Prostate gland (tissue), 2 donors: Measurements from ENCODE around the gene PKP4. TPM values are rescaled to one million over a fixed set of nuclear protein-coding genes. Genes with fewer than 3 reads are reported as not detected.

Experiments
- DNase-seq: peaks from one replicate; pipeline ENCODE4 v3.0.0-alpha.2; 2019; ENCODE audit warnings: low spot score
- H3K27ac ChIP-seq, 2 donors: fragments of 200-600 bp; sonication (generic); 2 replicates each; pipeline ENCODE4 v1.5.1; 2017 to 2019
- H3K27me3 ChIP-seq: fragments of 200-600 bp; sonication (generic); replicated peaks from 2 replicates; pipeline ENCODE4 v1.5.1; 2019; ENCODE audit not compliant: insufficient read depth
- H3K36me3 ChIP-seq, 2 donors: fragments of 200-600 bp; sonication (generic); 1 replicate in 1 of 2; 2 replicates in 1 of 2; pipeline versions ENCODE4 v1.5.1 to v1.8.1; 2017 to 2019
- H3K4me1 ChIP-seq: fragments of 200-600 bp; sonication (generic); replicated peaks from 2 replicates; pipeline ENCODE4 v1.5.1; 2019
- H3K4me3 ChIP-seq, 2 donors: fragments of 200-600 bp; sonication (generic); 2 replicates each; pipeline ENCODE4 v1.5.1; 2017 to 2019
- H3K9me3 ChIP-seq: fragments of 200-600 bp; sonication (generic); 2 replicates; pipeline ENCODE4 v1.5.1; 2017
- POLR2A ChIP-seq: fragments of 450-650 bp; IDR thresholded peaks from one replicate; pipeline ENCODE4 v1.6.1; 2016; ENCODE audit warnings: antibody characterized with exemption, mild to moderate bottlenecking
- POLR2AphosphoS5 ChIP-seq: sonication (generic); formaldehyde crosslinking; IDR thresholded peaks from one replicate; pipeline ENCODE4 v1.6.1; 2017; ENCODE audit warnings: antibody characterized with exemption
- WGBS: methylation state at CpG from one replicate; pipeline ENCODE4 v1.1.5; 2018; 5-methylcytosine and 5-hydroxymethylcytosine counted together
- intact Hi-C: fragments of 100-400 bp; cut with DNase I; formaldehyde crosslinking; loops from one replicate; pipeline ENCODE4 v1.14.2; 2022
- total RNA-seq, 2 donors: library from RNA; depleted of rRNA; stranded (reverse); fragments of >200 nt; gene quantifications; one replicate each; pipeline ENCODE4 v1.1.0, GENCODE V29; 2016
- TF ChIP-seq, protein P1 (sequence below), 4 experiments: fragments of 200-600 bp in 2 of 4; fragments of 450-650 bp in 2 of 4; sonication (generic) in 2 of 4; IDR thresholded peaks; 1 replicate in 3 of 4; 2 replicates in 1 of 4; pipeline ENCODE4 v1.5.1; 2016 to 2019; ENCODE audit warnings: antibody characterized with exemption in 4 of 4, mild to moderate bottlenecking in 2 of 4, moderate library complexity in 2 of 4

The PKP4 gene
- total RNA-seq, 2 donors from 2014 or later = 49.0 to 57.9 TPM

DNA sequence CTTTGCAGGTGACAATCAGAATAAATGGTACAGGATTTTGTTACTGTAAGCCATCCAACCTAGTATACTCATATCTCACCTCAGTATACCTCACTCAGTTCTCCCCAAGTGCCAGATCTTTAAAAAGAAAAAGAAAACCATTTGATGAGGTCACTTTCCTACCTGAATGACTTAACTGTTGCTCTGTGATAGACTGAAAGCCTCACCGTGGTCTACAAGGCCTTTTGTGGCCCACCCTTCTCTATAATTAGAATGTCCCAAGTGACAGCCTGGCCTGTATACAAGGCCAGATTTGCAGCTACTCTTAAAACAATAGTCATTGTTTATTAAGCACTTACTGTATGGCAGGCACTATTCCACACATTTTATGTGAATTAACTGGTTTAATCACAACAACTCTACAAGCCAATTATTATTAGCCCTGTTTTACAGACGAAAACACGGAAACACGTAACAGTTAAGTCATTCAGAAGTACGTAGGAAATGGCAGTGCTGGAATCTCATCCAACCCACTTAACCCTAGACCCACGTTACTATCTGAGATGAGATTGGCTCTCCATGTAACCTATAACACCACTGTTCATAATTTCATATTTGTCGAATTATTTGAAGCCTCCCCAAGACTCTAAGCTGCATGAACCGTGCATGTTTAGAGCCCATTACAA lies 28.3 kb downstream of the PKP4 start:
- Histone ChIP-seq H3K27ac (no peak overlapping the region), H3K27me3 (no peaks in the 10 kb centered on the region), H3K9me3 (no peaks in the 10 kb centered on the region), H3K36me3 (no peaks in the 10 kb centered on the region), H3K4me3 (no peak overlapping the region), H3K4me1 (no peaks in the 10 kb centered on the region)
- intact Hi-C loops = no loop called here
- TF ChIP-seq, protein P1, sequence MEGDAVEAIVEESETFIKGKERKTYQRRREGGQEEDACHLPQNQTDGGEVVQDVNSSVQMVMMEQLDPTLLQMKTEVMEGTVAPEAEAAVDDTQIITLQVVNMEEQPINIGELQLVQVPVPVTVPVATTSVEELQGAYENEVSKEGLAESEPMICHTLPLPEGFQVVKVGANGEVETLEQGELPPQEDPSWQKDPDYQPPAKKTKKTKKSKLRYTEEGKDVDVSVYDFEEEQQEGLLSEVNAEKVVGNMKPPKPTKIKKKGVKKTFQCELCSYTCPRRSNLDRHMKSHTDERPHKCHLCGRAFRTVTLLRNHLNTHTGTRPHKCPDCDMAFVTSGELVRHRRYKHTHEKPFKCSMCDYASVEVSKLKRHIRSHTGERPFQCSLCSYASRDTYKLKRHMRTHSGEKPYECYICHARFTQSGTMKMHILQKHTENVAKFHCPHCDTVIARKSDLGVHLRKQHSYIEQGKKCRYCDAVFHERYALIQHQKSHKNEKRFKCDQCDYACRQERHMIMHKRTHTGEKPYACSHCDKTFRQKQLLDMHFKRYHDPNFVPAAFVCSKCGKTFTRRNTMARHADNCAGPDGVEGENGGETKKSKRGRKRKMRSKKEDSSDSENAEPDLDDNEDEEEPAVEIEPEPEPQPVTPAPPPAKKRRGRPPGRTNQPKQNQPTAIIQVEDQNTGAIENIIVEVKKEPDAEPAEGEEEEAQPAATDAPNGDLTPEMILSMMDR (IDR thresholded peaks at IDR 0.05) = no peak
- no peak for TF ChIP-seq POLR2A
- no peak for TF ChIP-seq POLR2AphosphoS5
- WGBS = 87% methylated on average over 8 of the region's 8 CpGs
- DNase-seq = no peak

DNA sequence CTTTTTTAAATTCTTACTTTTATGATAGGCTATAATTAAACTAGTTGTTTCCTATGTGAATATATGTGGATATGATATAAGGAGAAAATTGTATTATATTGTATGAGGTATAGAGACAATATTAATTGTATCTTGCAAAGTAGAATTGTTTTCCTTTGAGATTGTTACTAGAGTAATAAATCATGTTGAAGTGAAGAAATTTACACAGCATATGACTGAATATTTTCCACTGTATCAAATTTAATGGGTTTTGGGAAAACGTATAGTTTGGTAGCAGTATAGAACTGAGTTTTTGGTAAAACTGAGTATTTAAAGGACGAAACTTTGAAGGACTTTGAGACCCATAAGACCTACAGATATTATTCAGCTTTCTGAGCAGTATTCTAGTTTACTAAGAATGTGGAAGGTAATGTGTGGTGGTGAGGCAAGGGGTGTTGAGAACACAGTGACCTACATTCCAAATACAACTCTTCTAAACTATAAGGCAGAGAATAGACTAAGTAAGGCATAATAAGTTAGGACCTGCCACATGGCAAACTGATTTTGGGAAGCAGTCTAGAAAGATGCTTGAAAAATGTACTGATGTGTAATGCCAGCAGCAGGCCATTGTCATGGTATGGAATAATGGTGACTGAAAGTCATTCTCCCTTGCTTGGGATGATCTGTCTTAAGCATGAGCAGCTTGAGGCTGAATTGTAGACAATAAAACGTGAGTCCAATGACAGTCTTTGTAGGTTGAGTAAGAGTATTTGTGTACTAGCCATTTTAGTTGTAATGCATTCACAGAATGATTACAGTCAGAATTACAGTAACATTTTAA lies 29.6 kb downstream of the PKP4 start:
- H3K27me3 ChIP-seq = no peaks in the 10 kb centered on the region
- no peak overlapping the region for H3K27ac ChIP-seq
- H3K4me3 ChIP-seq = no peak overlapping the region
- 78% methylated on average over 3 of the region's 3 CpGs for WGBS
- H3K36me3 ChIP-seq = no peaks in the 10 kb centered on the region
- no peak for DNase-seq
- H3K4me1 ChIP-seq = no peaks in the 10 kb centered on the region
- intact Hi-C loops = no loop called here
- no peaks in the 10 kb centered on the region for H3K9me3 ChIP-seq
- TF ChIP-seq POLR2AphosphoS5 = no peak
- no peak for TF ChIP-seq POLR2A
- TF ChIP-seq, protein P1 (IDR thresholded peaks at IDR 0.05) = no peak

DNA sequence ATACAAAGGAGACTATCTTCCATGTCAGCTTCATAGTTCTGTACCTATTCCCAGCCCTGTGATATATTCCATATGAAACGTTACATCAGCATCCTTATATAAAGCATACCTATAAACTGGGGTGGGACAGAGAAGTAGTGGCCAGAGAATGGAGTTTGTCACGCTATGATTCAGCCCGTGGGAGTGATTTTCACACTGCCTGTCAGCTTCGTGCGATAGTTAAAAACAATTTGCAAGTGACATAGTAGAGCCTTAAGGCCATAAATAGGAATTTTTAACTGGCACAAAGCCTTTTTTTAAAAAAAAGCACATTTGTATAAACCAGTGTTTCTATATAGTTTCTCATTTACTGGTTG lies 30.2 kb downstream of the PKP4 start:
- H3K4me1 ChIP-seq = no peaks in the 10 kb centered on the region
- H3K4me3 ChIP-seq = no peak overlapping the region

DNA sequence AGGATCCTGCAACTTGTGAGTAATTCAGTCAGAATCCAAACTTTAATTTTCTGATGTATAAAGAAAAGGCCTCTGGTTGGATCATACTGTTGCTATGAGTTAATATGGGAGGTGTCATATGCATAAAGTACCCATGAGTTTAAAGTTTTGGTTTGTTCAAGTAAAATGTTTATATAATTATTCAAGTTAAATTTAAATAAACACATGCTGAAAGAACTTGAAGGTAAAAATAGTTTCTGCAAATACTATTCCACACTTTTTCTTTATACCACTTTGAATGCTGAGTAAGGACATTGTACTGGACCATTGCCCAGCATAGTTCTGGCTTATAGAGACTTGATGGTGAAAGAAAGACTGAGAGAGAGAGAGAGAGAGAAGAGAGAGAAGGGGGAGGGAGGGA lies 30.7 kb downstream of the PKP4 start:
- intact Hi-C loops = no loop called here

More for the DNA sequence above, 30.2 kb downstream of the PKP4 start:
- TF ChIP-seq POLR2AphosphoS5 = no peak
- TF ChIP-seq, protein P1 (IDR thresholded peaks at IDR 0.05) = no peak
- no peak for TF ChIP-seq POLR2A
- H3K27ac ChIP-seq = no peak overlapping the region
- no peaks in the 10 kb centered on the region for H3K36me3 ChIP-seq
- H3K9me3 ChIP-seq = no peaks in the 10 kb centered on the region
- DNase-seq = no peak
- no peaks in the 10 kb centered on the region for H3K27me3 ChIP-seq
- 89% methylated on average over 5 of the region's 5 CpGs for WGBS
- intact Hi-C loops = no loop called here

More for the DNA sequence above, 30.7 kb downstream of the PKP4 start:
- H3K4me1 ChIP-seq = no peaks in the 10 kb centered on the region
- H3K36me3 ChIP-seq = no peaks in the 10 kb centered on the region
- no peak for DNase-seq
- H3K9me3 ChIP-seq = no peaks in the 10 kb centered on the region
- no peaks in the 10 kb centered on the region for H3K27me3 ChIP-seq
- H3K27ac ChIP-seq = no peak overlapping the region
- no peak overlapping the region for H3K4me3 ChIP-seq
- no peak for TF ChIP-seq POLR2AphosphoS5
- TF ChIP-seq POLR2A = no peak
- TF ChIP-seq, protein P1 (IDR thresholded peaks at IDR 0.05) = no peak
